Fibroblast of upper back skin (primary cell): ENCODE measurements around the gene ADCY2.
A peak's percentile ranks its signal among the peaks of the same experiment; 100 is the strongest.
"Not testable (repeated sequence)": the region's sequence is repeated elsewhere in the genome, so short reads cannot be mapped to it uniquely, and the experiment has no call there.

Source experiments
- DNase-seq: peaks from one replicate; pipeline ENCODE4 v3.0.0-alpha.2; 2013

Gene ADCY2

GRCh38 chr5:7396713-7397454 lies 946 bp downstream of the ADCY2 start:
- DNase-seq = peak; percentile 5

DNA sequence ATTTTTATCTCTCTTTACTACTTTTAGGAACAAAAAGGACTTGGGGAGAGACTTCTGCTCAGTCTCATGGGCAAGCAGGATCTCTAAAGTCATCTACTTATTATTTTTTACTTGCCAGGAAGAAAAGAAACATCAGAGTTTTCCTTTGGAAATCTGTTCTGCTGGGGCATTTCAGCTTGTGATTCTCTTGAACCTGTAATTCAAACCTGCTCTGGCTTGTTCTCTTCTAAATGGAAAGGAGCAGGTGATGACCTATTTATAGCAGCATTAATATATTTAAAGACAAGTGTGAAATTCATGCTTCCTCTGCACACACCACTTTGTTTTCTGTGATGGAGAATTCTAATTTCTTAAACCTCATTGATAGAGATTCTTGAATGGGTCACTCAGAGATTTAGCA lies 2.0 kb downstream of the ADCY2 start:
- DNase-seq = no peak

GRCh38 chr5:7398596-7399280 lies 2.8 kb downstream of the ADCY2 start:
- no peak for DNase-seq

DNA sequence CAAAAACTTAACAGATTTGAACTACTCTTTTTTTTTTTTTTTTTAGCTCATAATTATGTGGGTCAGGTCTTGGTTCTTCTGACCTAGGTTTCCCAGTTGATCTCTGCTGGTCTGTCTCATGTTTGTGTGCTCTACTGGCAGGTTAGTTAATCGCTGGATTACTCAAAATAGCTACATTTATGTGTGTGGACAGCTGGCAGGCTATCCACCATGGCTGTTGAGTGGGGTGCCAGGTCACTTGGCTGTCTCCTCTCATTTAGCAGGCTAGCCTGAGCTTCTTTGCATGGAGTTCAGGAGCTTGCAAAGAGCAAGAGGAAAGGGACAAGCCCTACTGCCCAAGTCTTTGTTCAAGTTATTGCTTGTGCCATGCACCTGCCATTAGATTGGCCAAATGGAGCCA lies 9.3 kb downstream of the ADCY2 start:
- DNase-seq = no peak

GRCh38 chr5:7410936-7411511 lies 15.1 kb downstream of the ADCY2 start:
- no peak for DNase-seq

GRCh38 chr5:7412409-7412808 lies 16.5 kb downstream of the ADCY2 start:
- no peak for DNase-seq

DNA sequence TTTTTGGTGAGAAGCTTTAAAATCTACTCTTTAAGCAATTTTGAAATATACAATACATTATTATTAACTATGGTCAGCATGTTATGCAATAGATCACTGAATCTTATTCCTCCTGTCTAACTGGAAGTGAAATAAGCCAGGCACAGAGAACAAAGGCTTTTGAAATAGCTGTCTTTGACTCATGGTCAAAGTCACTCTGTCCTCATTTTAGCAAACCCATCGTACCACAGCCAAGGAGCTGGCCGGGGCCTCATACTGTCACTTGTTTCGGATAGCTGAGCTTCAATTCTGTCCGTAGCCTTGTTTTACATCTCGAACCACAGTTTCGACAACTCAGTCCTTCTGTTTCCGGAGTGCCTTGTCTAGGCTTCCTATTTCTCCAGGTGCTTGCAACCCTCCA lies 19.2 kb downstream of the ADCY2 start:
- DNase-seq = no peak

GRCh38 chr5:7415587-7416535 lies 19.9 kb downstream of the ADCY2 start:
- DNase-seq = no peak

DNA sequence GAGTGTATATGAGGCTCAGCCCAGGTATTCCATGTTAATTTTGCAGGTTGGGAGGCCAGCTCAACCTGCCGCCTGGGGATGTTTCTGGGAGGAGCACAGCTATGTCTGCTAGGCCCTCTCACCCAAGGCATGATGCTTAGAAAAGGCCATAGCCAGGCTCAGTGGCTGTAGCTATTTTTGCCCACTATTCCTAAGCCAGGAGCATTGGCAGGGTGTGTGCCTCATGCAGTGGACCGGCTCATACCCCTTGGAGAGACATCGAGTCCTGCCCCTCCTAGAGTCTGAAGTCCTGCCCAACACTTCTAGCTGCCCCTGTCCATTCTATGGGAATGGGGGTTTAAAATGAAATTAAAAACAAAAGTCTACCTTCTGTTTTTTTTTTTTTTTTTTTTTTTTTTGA lies 22.3 kb downstream of the ADCY2 start:
- DNase-seq = no peak

DNA sequence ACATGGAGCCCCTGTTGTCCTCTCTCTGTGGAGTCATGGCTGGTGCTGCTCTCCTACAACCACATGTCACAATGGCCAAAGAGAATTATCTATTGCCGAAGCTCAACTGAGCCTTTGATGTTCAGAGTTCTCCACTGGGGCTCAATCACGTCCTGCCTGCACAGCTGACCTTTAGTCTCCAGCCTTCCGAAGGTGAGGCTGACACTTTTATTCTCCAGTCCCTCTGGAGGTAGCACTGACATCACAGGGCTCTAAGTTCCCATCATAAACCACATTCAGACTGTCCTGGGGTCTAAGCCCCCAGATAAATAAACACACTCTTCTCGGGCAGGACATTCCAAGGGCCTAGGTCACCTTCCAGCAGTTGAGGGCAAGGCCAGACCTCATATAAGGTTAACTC lies 23.4 kb downstream of the ADCY2 start:
- no peak for DNase-seq

- DNase-seq = no peak
These were observed 23.9 kb downstream of the ADCY2 start for GRCh38 chr5:7419846-7420245.

GRCh38 chr5:7420510-7421280 lies 24.8 kb downstream of the ADCY2 start:
- no peak for DNase-seq

GRCh38 chr5:7422316-7423106 lies 26.6 kb downstream of the ADCY2 start:
- DNase-seq = peak; percentile 2

GRCh38 chr5:7423231-7423630 lies 27.3 kb downstream of the ADCY2 start:
- DNase-seq = not testable (repeated sequence)

- DNase-seq = no peak
These were observed 29.9 kb downstream of the ADCY2 start for GRCh38 chr5:7425830-7426229.

DNA sequence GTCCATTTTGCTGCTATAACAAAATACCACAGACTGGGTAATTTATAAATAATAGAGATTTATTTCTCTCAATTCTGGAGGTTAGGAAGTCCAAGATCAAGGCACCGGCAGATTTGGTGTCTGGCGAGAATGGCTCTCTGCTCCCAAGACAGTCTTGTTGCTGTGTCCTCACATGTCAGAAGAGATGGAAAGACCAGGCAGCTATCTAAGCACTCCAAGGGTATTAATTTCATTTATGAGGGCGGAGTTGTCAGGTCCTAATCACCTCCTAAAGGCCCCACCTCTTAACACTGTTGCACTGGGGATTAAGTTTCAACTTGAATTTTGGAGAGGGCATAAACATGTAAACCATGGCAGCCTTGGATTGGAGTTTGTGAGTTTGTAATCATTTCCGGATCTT lies 30.3 kb downstream of the ADCY2 start:
- no peak for DNase-seq

DNA sequence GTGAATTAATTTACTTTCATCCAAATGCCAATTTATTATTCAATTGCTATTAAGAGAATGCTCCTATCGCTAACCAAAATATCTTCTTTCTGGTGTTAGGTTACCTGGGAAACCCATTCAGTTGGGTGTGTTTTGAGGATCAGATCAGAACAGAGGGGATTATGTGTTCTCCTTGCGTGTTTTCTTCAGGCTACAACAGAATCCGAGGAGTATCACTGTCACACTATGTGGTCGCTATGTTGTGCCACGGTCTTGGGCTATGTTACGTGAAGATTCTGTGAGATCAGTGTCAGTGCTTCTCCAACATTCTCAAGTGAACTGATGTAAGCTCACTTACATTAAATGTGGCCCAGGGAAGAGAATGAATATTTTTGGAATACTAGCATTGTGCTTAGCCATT lies 39.0 kb downstream of the ADCY2 start:
- DNase-seq = no peak

DNA sequence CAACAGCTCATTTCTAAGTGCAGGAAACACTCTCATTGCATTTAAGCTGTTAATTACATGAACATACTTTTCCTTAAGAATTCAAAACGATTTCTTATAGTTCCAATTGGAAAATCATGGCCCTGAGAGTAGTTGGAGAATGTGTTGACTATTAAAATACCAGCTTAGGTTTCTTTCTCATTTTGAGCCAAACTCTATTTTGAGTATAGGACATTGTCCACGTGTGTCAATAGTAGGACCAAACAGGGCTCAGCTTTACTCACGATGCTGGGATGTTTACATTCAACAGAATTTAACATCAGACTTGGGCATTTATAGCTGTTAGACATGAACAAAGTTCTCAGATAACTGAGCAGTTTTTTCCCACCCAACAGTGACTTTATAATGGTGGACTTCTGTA lies 39.6 kb downstream of the ADCY2 start:
- no peak for DNase-seq

GRCh38 chr5:7436521-7436920 lies 40.6 kb downstream of the ADCY2 start:
- DNase-seq = no peak

DNA sequence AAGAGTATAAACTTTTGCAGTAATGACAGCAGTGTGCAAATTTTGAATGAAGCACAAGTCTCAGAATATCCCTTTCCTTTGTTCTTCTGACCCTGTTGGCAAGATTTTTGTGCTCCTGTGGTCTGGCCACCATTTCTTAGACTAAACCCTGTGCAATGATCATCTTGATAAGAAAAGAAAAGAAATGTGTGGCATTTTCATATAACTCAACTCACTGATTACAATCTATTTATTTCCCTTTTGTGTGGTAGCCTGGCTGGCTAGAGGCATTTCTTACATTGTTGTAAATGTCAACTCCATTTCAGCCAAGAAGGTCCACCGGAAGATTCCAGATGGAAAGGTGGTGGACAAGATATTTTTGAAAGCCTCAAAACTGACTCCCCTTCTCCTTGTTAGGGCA lies 41.9 kb downstream of the ADCY2 start:
- DNase-seq = no peak

DNA sequence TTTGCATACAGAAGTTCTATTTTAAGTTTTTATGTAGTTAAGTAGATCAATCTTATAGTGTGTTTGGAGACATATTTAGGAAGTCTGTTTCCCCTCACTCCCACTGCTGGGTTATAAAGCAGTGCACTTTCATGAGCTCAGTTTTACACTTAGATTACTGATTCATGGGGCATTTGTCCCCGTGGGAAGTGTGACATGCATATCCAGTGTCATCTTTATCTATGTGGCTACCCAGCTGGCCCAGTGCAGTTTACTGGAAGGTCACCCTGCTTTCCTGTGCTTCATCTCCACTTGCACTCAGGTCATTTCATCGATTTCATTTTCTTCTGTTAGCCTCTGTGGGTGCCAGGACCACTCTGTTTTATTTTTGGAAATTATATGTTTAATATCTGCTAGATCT lies 49.1 kb downstream of the ADCY2 start:
- no peak for DNase-seq

DNA sequence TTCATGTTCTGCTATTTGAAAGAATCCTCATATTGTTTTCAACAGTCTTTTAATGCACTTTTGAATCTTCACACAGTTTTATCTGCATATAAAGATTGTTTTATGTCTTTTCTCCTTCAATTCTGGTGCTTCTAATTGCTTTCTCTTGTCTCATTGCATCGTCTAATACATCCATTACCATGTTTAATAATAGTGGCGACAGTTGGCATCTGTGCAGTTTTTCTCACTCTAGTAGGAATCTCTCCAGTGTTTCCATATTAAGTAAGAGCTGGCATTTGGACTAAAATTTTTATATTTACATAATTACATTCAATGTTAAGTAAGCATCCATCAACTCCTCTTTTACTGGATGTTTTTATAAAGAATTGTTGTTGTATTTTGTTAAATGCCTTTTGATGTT lies 49.9 kb downstream of the ADCY2 start:
- no peak for DNase-seq
